ENCODE data around the gene POLA1.
"Not testable (repeated sequence)": the region's sequence is repeated elsewhere in the genome, so short reads cannot be mapped to it uniquely, and the experiment has no call there.

The POLA1 gene

DNA sequence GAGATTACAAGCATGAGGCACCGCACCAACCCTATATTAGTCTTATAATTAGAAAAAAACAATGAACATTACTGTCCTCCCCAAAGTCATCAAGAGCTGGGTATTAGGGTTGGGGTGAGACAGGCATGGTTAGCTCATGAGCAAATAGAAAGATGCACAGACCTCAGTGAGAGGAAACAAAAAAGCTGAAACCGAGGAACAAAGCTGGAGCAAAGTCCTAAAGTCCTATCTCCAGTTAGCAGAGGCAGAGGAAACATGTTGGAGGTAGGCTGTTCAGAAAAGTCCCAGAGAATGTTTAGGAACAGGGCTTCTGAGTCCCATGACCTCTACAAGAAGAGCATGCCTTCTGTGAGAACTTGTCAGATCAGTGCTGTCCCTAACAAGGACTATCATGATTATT is 41.9 kb upstream of the POLA1 start:
- in situ Hi-C loops (cut with HindIII; ENCODE audit: low sequenced_read_pairs) = no loop called here
- TF ChIP-seq, protein P1, sequence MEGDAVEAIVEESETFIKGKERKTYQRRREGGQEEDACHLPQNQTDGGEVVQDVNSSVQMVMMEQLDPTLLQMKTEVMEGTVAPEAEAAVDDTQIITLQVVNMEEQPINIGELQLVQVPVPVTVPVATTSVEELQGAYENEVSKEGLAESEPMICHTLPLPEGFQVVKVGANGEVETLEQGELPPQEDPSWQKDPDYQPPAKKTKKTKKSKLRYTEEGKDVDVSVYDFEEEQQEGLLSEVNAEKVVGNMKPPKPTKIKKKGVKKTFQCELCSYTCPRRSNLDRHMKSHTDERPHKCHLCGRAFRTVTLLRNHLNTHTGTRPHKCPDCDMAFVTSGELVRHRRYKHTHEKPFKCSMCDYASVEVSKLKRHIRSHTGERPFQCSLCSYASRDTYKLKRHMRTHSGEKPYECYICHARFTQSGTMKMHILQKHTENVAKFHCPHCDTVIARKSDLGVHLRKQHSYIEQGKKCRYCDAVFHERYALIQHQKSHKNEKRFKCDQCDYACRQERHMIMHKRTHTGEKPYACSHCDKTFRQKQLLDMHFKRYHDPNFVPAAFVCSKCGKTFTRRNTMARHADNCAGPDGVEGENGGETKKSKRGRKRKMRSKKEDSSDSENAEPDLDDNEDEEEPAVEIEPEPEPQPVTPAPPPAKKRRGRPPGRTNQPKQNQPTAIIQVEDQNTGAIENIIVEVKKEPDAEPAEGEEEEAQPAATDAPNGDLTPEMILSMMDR (IDR thresholded peaks at IDR 0.05; ENCODE audit: low read depth, low read length) = no peak
- DNase-seq (ENCODE audit: low read depth, low spot score) = no peak
- no peak overlapping the region for H3K4me3 ChIP-seq (ENCODE audit: low read depth, low read length)

DNA sequence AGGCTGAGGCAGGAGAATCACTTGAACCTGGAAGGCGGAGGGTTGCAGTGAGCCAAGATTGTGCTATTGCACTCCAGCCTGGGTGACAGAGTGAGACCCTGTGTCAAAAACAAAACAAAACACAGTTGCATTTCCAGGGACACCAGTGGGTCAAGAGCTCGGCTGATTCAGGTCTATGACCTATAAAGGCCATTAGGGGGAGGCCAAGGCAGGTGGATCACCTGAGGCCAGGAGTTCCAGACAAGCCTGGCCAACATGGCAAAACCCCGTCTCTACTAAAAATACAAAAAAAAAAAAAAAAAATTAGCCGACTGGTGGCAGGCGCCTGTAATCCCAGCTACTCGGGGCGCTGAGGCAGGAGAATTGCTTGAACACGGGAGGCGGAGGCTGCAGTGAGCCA is 38.0 kb upstream of the POLA1 start:
- in situ Hi-C loops (cut with HindIII; ENCODE audit: low sequenced_read_pairs) = not testable (repeated sequence)

DNA sequence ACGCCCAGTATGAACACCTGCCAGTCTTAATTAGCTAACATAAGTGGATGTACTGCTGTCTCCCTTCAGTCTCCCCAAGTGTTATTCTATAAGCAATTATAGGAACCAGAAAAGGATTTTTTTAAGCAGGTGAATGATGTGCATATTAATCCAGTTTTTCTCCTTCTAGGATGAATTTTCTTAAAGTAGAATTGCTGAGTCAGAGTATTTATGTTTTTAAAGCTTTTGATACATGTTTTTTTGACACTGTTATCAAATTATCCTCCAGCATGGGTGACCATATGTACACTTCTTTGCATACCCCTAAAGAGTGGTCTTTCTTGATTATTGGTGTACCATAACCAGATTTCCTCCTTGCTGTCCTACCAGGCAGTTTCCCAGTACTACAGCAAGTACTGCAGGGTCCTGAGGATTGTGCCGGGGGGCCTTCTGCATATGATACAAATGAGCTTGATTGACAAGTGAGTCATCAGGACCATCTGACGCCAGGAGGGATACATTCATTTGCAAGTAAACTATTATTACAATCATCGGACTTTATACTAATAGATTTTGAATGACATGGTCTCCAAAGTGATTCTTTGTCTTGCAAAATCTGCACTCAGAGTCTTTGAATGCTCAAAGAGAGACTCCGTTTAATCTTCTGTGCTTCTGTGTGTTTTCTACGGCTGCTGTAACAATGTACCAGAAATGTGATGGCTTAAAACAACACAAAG is 35.9 kb upstream of the POLA1 start:
- TF ChIP-seq, protein P1 (IDR thresholded peaks at IDR 0.05; ENCODE audit: low read depth, low read length) = no peak
- DNase-seq (ENCODE audit: low read depth, low spot score) = no peak
- no peak overlapping the region for H3K4me3 ChIP-seq (ENCODE audit: low read depth, low read length)
- in situ Hi-C loops (cut with HindIII; ENCODE audit: low sequenced_read_pairs) = no loop called here

More for the DNA sequence above, 38.0 kb upstream of the POLA1 start:
- DNase-seq (ENCODE audit: low read depth, low spot score); H3K4me3 ChIP-seq (ENCODE audit: low read depth, low read length): not testable (repeated sequence)

DNA sequence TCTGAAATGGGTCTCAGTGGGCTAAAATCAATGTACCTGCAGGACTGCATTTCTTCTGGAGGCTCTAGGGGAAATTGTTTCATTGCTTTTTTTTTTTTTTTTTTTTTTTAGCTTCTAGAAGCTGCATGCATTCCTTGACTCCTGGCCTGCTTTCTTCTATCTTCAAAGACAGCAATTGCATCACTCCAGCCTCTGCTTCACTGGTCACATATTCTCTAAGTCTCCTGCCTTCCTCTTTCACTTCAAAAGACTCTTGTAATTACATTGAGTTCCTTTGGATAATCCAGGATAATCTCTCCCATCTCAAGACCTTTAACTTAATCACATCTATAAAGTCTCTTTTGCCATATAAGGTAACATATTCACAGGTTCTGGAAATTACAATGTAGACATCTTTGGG is 35.3 kb upstream of the POLA1 start:
- in situ Hi-C loops (cut with HindIII; ENCODE audit: low sequenced_read_pairs) = no loop called here
- no peak for DNase-seq (ENCODE audit: low read depth, low spot score)
- TF ChIP-seq, protein P1 (IDR thresholded peaks at IDR 0.05; ENCODE audit: low read depth, low read length) = no peak
- no peak overlapping the region for H3K4me3 ChIP-seq (ENCODE audit: low read depth, low read length)

DNA sequence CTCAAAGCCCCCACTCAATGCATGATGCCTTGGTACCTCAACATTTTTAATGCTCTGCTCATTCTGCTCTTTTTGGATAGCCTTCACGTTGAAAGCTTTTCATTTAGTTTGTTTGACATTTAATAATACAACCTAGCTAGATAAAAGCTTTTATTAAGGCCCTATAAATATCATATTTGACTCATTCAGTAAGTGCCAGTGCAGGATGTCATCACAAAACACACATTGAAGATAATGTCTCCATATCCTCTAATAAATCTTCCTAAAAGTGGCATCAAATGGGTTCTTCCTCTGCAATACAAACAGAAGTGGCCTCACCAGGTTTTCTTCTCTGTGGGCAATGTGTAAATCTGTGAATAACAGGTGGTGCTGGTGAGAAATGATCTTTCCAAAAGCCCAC is 34.6 kb upstream of the POLA1 start:
- DNase-seq (ENCODE audit: low read depth, low spot score) = no peak
- TF ChIP-seq, protein P1 (IDR thresholded peaks at IDR 0.05; ENCODE audit: low read depth, low read length) = no peak
- in situ Hi-C loops (cut with HindIII; ENCODE audit: low sequenced_read_pairs) = no loop called here
- H3K4me3 ChIP-seq (ENCODE audit: low read depth, low read length) = no peak overlapping the region

DNA sequence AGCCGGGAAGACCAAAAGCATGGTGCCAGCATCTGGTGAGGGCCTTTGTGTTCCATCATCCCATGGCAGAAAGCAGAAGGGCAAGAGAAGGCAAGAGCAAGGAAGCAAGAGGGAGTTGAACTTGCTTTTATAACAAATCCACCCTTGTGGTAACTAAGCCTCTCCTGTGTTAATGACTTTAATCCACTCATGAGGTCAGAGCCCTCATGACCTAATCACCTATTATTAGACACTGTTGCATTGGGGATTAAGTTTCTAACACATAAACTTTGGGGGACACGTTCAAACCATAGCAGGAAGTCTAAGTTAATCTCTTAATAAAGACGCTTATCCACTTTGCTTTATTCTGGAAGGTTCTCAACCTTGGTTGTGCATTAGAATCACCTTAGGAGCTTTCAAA is 34.1 kb upstream of the POLA1 start:
- in situ Hi-C loops (cut with HindIII; ENCODE audit: low sequenced_read_pairs) = no loop called here
- no peak overlapping the region for H3K4me3 ChIP-seq (ENCODE audit: low read depth, low read length)
- TF ChIP-seq, protein P1 (IDR thresholded peaks at IDR 0.05; ENCODE audit: low read depth, low read length) = no peak
- no peak for DNase-seq (ENCODE audit: low read depth, low spot score)

DNA sequence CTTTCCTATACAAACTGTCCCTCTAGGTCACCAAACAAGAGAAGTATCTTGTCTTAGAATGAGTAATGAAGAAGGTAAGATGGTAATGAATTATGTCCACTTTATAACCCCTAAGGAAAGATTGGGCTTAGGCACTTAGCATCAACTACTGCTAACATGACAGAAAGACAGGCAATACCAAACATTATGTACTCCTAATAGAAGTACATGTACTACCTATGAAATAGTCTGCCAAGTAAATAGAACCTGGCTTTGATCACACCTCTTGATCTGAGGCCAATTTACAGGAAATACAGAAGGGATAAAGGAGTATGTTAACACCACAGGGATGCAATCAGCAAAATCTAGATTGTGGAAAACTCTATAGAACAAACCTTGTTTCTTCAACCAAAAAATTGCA is 32.4 kb upstream of the POLA1 start:
- TF ChIP-seq, protein P1 (IDR thresholded peaks at IDR 0.05; ENCODE audit: low read depth, low read length) = no peak
- in situ Hi-C loops (cut with HindIII; ENCODE audit: low sequenced_read_pairs) = no loop called here
- no peak for DNase-seq (ENCODE audit: low read depth, low spot score)
- no peak overlapping the region for H3K4me3 ChIP-seq (ENCODE audit: low read depth, low read length)
